Kidney epithelial cell (primary cell): Measurements from ENCODE around the gene NELL1. TPM values are rescaled to one million over a fixed set of nuclear protein-coding genes. Genes with fewer than 3 reads are reported as not detected.

ENCODE experiments used
- DNase-seq: peaks from one replicate; pipeline ENCODE4 v3.0.0-alpha.2; 2010; ENCODE audit warnings: low read depth
- H3K27me3 ChIP-seq: 2 replicates; pipeline ENCODE4 v1.6.0; 2011; ENCODE audit warnings: low read length; ENCODE audit not compliant: control insufficient read depth, insufficient read depth
- H3K36me3 ChIP-seq: 2 replicates; pipeline ENCODE4 v1.5.1; 2011; ENCODE audit warnings: low read length; ENCODE audit not compliant: control insufficient read depth, insufficient read depth
- H3K4me3 ChIP-seq: 2 replicates; pipeline ENCODE4 v1.5.1; 2011; ENCODE audit warnings: low read depth, mild to moderate bottlenecking, control low read depth, low read length
- total RNA-seq: library from RNA; depleted of rRNA; stranded (reverse); fragments of >200 nt; gene quantifications from 2 replicates; pipeline ENCODE4 v1.2.3, GENCODE V29; 2015
- TF ChIP-seq, protein P1 (sequence below): IDR thresholded peaks from 2 replicates; pipeline ENCODE4 v1.5.1; 2011; ENCODE audit warnings: mild to moderate bottlenecking, moderate library complexity, low read length, control low read depth, inconsistent platforms; ENCODE audit not compliant: insufficient read depth, poor library complexity, severe bottlenecking

Gene NELL1
- total RNA-seq, 1 donor from 2014 or later: 0.17 TPM

DNA sequence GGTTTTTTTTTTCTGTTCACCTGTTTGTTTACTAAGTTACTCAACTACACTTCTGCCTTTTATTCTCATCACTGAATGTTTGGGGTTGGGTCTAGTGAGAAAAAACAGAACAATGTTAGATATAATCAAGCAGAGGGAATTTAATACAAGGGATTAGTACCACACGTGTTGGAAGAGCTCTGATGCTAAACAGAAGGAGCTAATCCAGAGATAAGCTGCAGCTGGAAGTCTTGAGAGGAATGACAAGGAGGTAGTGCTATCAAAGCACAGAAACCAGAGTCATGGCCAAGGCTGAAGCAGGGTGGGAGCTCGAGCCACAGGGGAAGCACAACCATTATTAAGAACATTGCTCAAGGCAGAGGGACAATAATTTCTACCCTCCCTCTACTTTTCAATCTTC is 919.4 kb downstream of the NELL1 start:
- no peak overlapping the region for H3K4me3 ChIP-seq
- DNase-seq: no peak
- no peaks in the 10 kb centered on the region for H3K27me3 ChIP-seq
- H3K36me3 ChIP-seq: no peaks in the 10 kb centered on the region
- TF ChIP-seq, protein P1, sequence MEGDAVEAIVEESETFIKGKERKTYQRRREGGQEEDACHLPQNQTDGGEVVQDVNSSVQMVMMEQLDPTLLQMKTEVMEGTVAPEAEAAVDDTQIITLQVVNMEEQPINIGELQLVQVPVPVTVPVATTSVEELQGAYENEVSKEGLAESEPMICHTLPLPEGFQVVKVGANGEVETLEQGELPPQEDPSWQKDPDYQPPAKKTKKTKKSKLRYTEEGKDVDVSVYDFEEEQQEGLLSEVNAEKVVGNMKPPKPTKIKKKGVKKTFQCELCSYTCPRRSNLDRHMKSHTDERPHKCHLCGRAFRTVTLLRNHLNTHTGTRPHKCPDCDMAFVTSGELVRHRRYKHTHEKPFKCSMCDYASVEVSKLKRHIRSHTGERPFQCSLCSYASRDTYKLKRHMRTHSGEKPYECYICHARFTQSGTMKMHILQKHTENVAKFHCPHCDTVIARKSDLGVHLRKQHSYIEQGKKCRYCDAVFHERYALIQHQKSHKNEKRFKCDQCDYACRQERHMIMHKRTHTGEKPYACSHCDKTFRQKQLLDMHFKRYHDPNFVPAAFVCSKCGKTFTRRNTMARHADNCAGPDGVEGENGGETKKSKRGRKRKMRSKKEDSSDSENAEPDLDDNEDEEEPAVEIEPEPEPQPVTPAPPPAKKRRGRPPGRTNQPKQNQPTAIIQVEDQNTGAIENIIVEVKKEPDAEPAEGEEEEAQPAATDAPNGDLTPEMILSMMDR: no peak

DNA sequence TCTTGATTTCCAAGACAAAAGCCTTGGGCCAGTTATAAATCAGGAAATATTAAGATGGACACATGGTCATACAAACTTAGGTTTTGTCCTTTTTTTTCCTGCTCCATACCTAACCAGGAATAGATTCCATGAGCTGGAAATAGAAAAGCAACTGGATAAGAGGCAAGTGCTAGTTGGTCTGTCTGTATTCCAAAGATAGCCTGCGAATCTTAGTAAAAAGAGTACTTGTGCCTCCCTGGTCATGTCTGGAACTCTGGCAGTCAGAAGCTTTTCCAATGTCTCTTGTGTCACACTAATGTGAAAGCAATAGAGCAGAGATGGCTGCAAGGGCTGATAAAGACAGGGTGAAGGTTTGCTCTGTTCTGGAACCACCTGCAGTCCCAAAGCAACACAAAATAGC is 933.3 kb downstream of the NELL1 start:
- no peak for DNase-seq
- Histone ChIP-seq H3K36me3 (no peaks in the 10 kb centered on the region), H3K4me3 (no peak overlapping the region), H3K27me3 (no peaks in the 10 kb centered on the region)
- TF ChIP-seq, protein P1: no peak

DNA sequence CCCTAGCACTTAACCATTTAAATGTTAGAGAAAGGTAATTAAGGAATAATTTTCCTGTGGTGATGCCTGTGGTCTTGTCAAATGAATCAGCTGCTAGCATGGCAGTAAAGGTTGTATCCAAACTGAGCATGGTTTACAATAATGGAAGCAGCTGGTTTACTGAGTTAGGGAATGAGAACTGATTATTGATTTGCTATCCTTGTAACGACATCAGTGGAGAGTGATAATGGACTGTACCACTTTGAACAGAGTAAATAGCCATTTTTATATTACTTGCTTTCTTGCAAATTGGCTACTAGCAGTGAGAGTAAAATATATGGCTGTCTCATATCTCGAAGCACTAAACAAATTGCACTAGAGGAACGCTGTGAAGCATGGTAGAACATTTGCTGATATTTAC is 934.5 kb downstream of the NELL1 start:
- H3K4me3 ChIP-seq: no peak overlapping the region
- no peak for DNase-seq
- H3K36me3 ChIP-seq: no peaks in the 10 kb centered on the region
- H3K27me3 ChIP-seq: no peaks in the 10 kb centered on the region
- TF ChIP-seq, protein P1: no peak

DNA sequence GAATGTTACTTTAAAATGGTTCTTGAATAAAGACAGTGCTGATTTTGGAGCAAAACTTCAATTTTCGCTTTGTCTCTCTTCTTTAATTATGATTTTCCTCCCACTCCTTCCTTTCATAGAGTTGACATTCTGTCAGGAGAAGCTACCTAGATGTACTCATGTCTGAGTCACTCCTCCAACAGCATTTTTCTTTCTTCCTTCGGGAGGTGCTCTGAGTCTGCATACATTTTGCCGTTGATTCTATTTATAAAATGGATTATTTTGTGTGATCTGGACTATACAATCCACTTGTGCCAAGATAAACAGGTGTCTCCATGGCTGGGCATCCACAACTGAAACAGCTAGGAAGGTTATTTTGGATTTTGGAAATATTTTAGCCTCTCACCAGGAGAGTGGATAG is 935.2 kb downstream of the NELL1 start:
- DNase-seq: no peak
- H3K27me3 ChIP-seq: no peaks in the 10 kb centered on the region
- no peaks in the 10 kb centered on the region for H3K36me3 ChIP-seq
- H3K4me3 ChIP-seq: no peak overlapping the region
- TF ChIP-seq, protein P1: no peak

DNA sequence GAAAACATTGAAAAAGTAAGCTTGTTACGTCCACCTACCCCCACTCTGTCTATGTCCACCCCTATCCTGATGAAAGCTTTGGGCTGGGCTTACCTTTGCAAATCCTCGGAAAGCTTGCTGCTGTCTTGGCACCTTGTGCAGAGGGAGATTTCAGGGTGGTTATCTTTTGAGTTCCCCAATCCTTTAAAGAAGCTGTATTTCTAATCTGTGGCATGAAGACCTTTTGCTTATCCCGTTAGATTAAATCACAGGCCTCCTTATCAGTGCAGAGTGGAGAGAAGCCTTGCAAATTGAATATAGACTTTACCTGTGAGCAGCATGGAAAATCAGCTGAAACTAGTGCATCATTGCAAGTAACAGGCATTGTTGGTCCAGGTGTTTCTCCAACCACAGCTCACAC is 942.9 kb downstream of the NELL1 start:
- DNase-seq: no peak
- Histone ChIP-seq H3K4me3 (no peak overlapping the region), H3K36me3 (no peaks in the 10 kb centered on the region), H3K27me3 (no peaks in the 10 kb centered on the region)
- TF ChIP-seq, protein P1: no peak

DNA sequence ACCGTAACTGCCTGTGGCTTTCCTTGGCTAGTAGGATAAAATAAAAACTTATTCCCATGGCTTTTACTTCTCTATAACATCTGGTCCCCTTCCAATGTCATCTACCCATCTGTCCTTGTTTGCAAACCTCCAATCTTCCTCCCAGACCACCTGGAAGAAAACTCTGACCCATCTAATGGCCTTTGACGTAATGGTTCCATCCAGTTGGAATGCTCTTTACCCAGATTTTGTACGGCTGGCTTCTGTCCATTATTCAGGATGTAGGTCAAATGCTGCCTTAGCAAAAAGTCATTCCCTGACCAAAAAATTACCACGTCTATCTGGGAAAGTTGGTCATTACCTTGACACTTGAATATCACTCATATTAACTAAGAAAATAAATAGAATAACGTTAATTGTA is 945.6 kb downstream of the NELL1 start:
- DNase-seq: no peak
- Histone ChIP-seq H3K27me3 (no peaks in the 10 kb centered on the region), H3K36me3 (no peaks in the 10 kb centered on the region), H3K4me3 (no peak overlapping the region)
- TF ChIP-seq, protein P1: no peak
